HepG2 (cell line): Measurements from ENCODE around the gene KIF22. TPM values are rescaled to one million over a fixed set of nuclear protein-coding genes. Genes with fewer than 3 reads are reported as not detected.

Source experiments
- ARID2 ChIP-seq: sonication (generic); formaldehyde crosslinking; IDR thresholded peaks from 2 replicates; pipeline ENCODE4 v1.8.1; 2022; ENCODE audit warnings: mild to moderate bottlenecking, missing genetic modification reagents, borderline replicate concordance
- ARNT ChIP-seq: fragments of 450-650 bp; IDR thresholded peaks from 2 replicates; pipeline ENCODE4 v1.6.1; 2017
- EHMT2 ChIP-seq: fragments of 200-600 bp; sonication (generic); IDR thresholded peaks from 2 replicates; pipeline ENCODE4 v1.7.0; 2017; ENCODE audit warnings: antibody characterized with exemption, low read depth, low read length, borderline replicate concordance
- ETV6 ChIP-seq: sonication (generic); formaldehyde crosslinking; conservative IDR thresholded peaks from 2 replicates; pipeline ENCODE4 v1.4.0; 2020; ENCODE audit warnings: missing genetic modification reagents
- HES4 ChIP-seq: sonication (generic); formaldehyde crosslinking; IDR thresholded peaks from 2 replicates; pipeline ENCODE4 v1.9.0; 2021; ENCODE audit warnings: mild to moderate bottlenecking, missing genetic modification reagents, borderline replicate concordance
- HOXD1 ChIP-seq: sonication (generic); formaldehyde crosslinking; IDR thresholded peaks from 2 replicates; pipeline ENCODE4 v1.5.0; 2020; ENCODE audit warnings: missing genetic modification reagents
- KDM5A ChIP-seq: fragments of 200-600 bp; sonication (generic); IDR thresholded peaks from 2 replicates; pipeline ENCODE4 v1.7.0; 2018; ENCODE audit warnings: antibody characterized with exemption, mild to moderate bottlenecking, low read length, borderline replicate concordance
- KMT2B ChIP-seq: IDR thresholded peaks from 2 replicates; pipeline ENCODE4 v1.6.1; 2016; ENCODE audit warnings: missing genetic modification reagents, missing compliant biosample characterization
- LBX2 ChIP-seq: sonication (generic); formaldehyde crosslinking; IDR thresholded peaks from 2 replicates; pipeline ENCODE4 v1.5.0; 2020; ENCODE audit warnings: missing genetic modification reagents, mild to moderate bottlenecking, borderline replicate concordance
- SMARCE1 ChIP-seq: fragments of 450-650 bp; IDR thresholded peaks from 2 replicates; pipeline ENCODE4 v1.6.1; 2017; ENCODE audit warnings: borderline replicate concordance
- YY1 ChIP-seq: IDR thresholded peaks from 2 replicates; pipeline ENCODE4 v1.6.1; 2011; ENCODE audit warnings: low read length, low read depth, moderate library complexity, mild to moderate bottlenecking; ENCODE audit not compliant: insufficient read depth, insufficient replicate concordance
- ZBTB25 ChIP-seq: IDR thresholded peaks from 2 replicates; pipeline ENCODE4 v1.6.1; 2018; ENCODE audit warnings: missing genetic modification reagents
- ZKSCAN5 ChIP-seq: sonication (generic); formaldehyde crosslinking; IDR thresholded peaks from 2 replicates; pipeline ENCODE4 v1.5.1; 2020; ENCODE audit warnings: mild to moderate bottlenecking, missing genetic modification reagents
- ZKSCAN8 ChIP-seq: IDR thresholded peaks from 2 replicates; pipeline ENCODE4 v1.6.1; 2016; ENCODE audit warnings: borderline replicate concordance, missing genetic modification reagents, missing compliant biosample characterization
- ZNF326 ChIP-seq: sonication (generic); formaldehyde crosslinking; IDR thresholded peaks from 2 replicates; pipeline ENCODE4 v1.4.0; 2020; ENCODE audit warnings: missing genetic modification reagents, borderline replicate concordance
- ZNF33A ChIP-seq: sonication (generic); formaldehyde crosslinking; IDR thresholded peaks from 2 replicates; pipeline ENCODE4 v1.5.1; 2020; ENCODE audit warnings: missing genetic modification reagents, mild to moderate bottlenecking, moderate library complexity, borderline replicate concordance
- ZNF749 ChIP-seq: sonication (generic); formaldehyde crosslinking; IDR thresholded peaks from 2 replicates; pipeline ENCODE4 v1.8.0; 2022; ENCODE audit warnings: mild to moderate bottlenecking, missing genetic modification reagents, moderate library complexity, borderline replicate concordance
- ZNF766 ChIP-seq: sonication (generic); formaldehyde crosslinking; IDR thresholded peaks from 2 replicates; pipeline ENCODE4 v1.5.0; 2020; ENCODE audit warnings: missing genetic modification reagents, borderline replicate concordance
- ZSCAN25 ChIP-seq: sonication (generic); formaldehyde crosslinking; IDR thresholded peaks from 2 replicates; pipeline ENCODE4 v1.8.0; 2022; ENCODE audit warnings: mild to moderate bottlenecking, missing genetic modification reagents
- polyA plus RNA-seq, 8 experiments: library from polyadenylated mRNA; depleted of rRNA in 3 of 8; stranded (reverse) in 7 of 8; unstranded in 1 of 8; fragments of >200 nt; fragmentation: Illumina TruSeq in 4 of 8; extraction: Trizol in 4 of 8; gene quantifications; 2 replicates each; pipeline versions ENCODE4 v1.2.1 to v1.2.3, GENCODE V29; 2011 to 2016; ENCODE audit warnings: low read depth in 4 of 8, missing spikeins in 1 of 8, mixed read lengths in 1 of 8; ENCODE audit not compliant: insufficient read depth in 1 of 8
- total RNA-seq, 5 experiments: library from RNA; depleted of rRNA; stranded (reverse); fragments of >200 nt; fragmentation: Illumina TruSeq; extraction: Trizol; gene quantifications; 2 replicates each; pipeline ENCODE4 v1.2.3, GENCODE V29; 2016; ENCODE audit warnings: low read depth in 1 of 5
- TF ChIP-seq, protein P1 (sequence below): sonication (generic); formaldehyde crosslinking; IDR thresholded peaks from 2 replicates; pipeline ENCODE4 v1.4.0; 2020; ENCODE audit warnings: missing genetic modification reagents, borderline replicate concordance
- TF ChIP-seq, protein P2 (sequence below): sonication (generic); formaldehyde crosslinking; IDR thresholded peaks from 2 replicates; pipeline ENCODE4 v1.9.0; 2021; ENCODE audit warnings: missing genetic modification reagents, mild to moderate bottlenecking, borderline replicate concordance
- TF ChIP-seq, protein P3 (sequence below), 2 experiments: sonication (generic) in 1 of 2; formaldehyde crosslinking in 1 of 2; IDR thresholded peaks; 2 replicates each; pipeline versions ENCODE4 v1.5.1 to v1.6.1; 2011 to 2020; ENCODE audit warnings: borderline replicate concordance in 1 of 2, low read depth in 1 of 2, low read length in 1 of 2, mild to moderate bottlenecking in 1 of 2, missing genetic modification reagents in 1 of 2, moderate library complexity in 1 of 2

Gene KIF22
- total and polyA plus RNA-seq, 2 of the 13 experiments (the other 11 are each of a cell fraction or from before 2014, with no cell fraction given) = 95.8 to 118 TPM

DNA sequence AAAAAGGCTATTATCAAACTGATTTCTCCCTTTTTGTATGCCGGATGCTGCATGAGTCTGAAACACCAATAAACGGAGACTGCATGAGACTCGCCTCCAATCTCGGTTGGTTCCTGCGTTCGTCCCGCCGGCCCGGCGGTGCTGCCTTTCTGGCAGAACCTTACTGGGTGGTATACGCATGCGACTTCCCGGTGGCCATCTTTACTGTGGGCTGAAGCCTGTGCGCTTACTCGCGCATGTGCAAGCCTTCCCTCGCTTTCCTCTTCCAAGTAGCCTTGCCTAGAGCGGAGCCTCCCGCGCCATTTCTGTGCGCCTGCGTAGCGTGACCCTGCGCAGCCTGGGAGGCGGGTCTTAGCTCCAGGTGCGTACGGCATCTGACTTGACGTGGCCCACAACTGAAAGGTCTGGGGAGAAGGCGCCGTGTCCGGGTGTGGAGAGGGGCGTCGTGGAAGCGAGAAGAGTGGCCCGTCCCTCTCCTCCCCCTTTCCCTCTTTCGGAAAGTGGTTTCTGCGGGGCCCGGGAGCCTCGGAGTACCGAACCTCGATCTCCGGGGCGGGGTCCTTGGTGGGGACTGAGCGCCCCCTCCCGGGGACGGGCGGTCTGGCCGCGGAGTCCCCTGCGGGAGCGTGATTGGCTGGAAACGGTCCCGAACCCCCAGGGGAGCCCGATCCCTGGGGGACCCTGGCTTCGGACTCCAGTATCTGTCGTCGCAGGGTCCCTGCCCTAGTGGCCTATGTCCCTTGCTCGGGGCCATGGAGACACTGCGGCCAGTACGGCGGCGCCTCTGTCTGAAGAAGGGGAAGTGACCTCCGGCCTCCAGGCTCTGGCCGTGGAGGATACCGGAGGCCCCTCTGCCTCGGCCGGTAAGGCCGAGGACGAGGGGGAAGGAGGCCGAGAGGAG, 25.5 kb downstream of the KIF22 start, which contains the start of gene PAGR1 (continued):
- no peak for TF ChIP-seq ZNF33A (CRISPR knock-in tag)
- peak; percentile 66 for TF ChIP-seq HOXD1
- TF ChIP-seq ZKSCAN5 (CRISPR knock-in tag) = no peak
- TF ChIP-seq ZNF766 (CRISPR knock-in tag) = peak; percentile 43; the same call in 1 of the 2 replicates
- TF ChIP-seq EHMT2 = no peak; the same call in 1 of the 2 replicates
- TF ChIP-seq ZKSCAN8 (CRISPR knock-in tag) = peak; percentile 66; the same call in 1 of the 2 replicates
- TF ChIP-seq, protein P1, sequence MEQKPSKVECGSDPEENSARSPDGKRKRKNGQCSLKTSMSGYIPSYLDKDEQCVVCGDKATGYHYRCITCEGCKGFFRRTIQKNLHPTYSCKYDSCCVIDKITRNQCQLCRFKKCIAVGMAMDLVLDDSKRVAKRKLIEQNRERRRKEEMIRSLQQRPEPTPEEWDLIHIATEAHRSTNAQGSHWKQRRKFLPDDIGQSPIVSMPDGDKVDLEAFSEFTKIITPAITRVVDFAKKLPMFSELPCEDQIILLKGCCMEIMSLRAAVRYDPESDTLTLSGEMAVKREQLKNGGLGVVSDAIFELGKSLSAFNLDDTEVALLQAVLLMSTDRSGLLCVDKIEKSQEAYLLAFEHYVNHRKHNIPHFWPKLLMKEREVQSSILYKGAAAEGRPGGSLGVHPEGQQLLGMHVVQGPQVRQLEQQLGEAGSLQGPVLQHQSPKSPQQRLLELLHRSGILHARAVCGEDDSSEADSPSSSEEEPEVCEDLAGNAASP = no peak; the same call in 1 of the 2 replicates
- TF ChIP-seq, protein P2, sequence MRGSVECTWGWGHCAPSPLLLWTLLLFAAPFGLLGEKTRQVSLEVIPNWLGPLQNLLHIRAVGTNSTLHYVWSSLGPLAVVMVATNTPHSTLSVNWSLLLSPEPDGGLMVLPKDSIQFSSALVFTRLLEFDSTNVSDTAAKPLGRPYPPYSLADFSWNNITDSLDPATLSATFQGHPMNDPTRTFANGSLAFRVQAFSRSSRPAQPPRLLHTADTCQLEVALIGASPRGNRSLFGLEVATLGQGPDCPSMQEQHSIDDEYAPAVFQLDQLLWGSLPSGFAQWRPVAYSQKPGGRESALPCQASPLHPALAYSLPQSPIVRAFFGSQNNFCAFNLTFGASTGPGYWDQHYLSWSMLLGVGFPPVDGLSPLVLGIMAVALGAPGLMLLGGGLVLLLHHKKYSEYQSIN (CRISPR knock-in tag) = no peak
- TF ChIP-seq KMT2B (CRISPR knock-in tag) = peak; percentile 83
- no peak for TF ChIP-seq ARNT
- no peak for TF ChIP-seq ZNF326 (CRISPR knock-in tag)
- TF ChIP-seq ETV6 = peak; percentile 59
- TF ChIP-seq KDM5A = peak; percentile 69; the same call in 1 of the 2 replicates
- TF ChIP-seq, protein P3, sequence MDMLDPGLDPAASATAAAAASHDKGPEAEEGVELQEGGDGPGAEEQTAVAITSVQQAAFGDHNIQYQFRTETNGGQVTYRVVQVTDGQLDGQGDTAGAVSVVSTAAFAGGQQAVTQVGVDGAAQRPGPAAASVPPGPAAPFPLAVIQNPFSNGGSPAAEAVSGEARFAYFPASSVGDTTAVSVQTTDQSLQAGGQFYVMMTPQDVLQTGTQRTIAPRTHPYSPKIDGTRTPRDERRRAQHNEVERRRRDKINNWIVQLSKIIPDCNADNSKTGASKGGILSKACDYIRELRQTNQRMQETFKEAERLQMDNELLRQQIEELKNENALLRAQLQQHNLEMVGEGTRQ (IDR thresholded peaks at IDR 0.05; ENCODE audit: low read depth, low read length) = 0 out of 2 replicates have a peak, but pooled peaks have one; percentile 2
- TF ChIP-seq, protein P3 (CRISPR knock-in tag; IDR thresholded peaks at IDR 0.05; ENCODE audit: borderline replicate concordance) = peak; percentile 54; the same call in 1 of the 2 replicates
- TF ChIP-seq ZBTB25 (CRISPR knock-in tag) = 0 out of 2 replicates have a peak, but pooled peaks have one; percentile 57
- no peak for TF ChIP-seq ARID2 (CRISPR knock-in tag)
- no peak for TF ChIP-seq LBX2 (CRISPR knock-in tag)
- TF ChIP-seq YY1 = peak; percentile 100
- peak; percentile 80; the same call in 1 of the 2 replicates for TF ChIP-seq ZNF749 (CRISPR knock-in tag)
- no peak for TF ChIP-seq HES4 (CRISPR knock-in tag)
- TF ChIP-seq SMARCE1 = no peak
- TF ChIP-seq ZSCAN25 = peak; percentile 86
